Measurements from ENCODE around the gene MAG.

GRCh38 chr19:35302446-35302845 is 10.5 kb downstream of the MAG start:
- TF ChIP-seq, protein P1, sequence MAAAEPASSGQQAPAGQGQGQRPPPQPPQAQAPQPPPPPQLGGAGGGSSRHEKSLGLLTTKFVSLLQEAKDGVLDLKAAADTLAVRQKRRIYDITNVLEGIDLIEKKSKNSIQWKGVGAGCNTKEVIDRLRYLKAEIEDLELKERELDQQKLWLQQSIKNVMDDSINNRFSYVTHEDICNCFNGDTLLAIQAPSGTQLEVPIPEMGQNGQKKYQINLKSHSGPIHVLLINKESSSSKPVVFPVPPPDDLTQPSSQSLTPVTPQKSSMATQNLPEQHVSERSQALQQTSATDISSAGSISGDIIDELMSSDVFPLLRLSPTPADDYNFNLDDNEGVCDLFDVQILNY (CRISPR knock-in tag; IDR thresholded peaks at IDR 0.05), result no peak
- TF ChIP-seq PREB (CRISPR knock-in tag; IDR thresholded peaks at IDR 0.05; ENCODE audit: borderline replicate concordance), result no peak
- TF ChIP-seq, protein P2, sequence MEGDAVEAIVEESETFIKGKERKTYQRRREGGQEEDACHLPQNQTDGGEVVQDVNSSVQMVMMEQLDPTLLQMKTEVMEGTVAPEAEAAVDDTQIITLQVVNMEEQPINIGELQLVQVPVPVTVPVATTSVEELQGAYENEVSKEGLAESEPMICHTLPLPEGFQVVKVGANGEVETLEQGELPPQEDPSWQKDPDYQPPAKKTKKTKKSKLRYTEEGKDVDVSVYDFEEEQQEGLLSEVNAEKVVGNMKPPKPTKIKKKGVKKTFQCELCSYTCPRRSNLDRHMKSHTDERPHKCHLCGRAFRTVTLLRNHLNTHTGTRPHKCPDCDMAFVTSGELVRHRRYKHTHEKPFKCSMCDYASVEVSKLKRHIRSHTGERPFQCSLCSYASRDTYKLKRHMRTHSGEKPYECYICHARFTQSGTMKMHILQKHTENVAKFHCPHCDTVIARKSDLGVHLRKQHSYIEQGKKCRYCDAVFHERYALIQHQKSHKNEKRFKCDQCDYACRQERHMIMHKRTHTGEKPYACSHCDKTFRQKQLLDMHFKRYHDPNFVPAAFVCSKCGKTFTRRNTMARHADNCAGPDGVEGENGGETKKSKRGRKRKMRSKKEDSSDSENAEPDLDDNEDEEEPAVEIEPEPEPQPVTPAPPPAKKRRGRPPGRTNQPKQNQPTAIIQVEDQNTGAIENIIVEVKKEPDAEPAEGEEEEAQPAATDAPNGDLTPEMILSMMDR (IDR thresholded peaks at IDR 0.05), result no peak
- TF ChIP-seq, protein P3, sequence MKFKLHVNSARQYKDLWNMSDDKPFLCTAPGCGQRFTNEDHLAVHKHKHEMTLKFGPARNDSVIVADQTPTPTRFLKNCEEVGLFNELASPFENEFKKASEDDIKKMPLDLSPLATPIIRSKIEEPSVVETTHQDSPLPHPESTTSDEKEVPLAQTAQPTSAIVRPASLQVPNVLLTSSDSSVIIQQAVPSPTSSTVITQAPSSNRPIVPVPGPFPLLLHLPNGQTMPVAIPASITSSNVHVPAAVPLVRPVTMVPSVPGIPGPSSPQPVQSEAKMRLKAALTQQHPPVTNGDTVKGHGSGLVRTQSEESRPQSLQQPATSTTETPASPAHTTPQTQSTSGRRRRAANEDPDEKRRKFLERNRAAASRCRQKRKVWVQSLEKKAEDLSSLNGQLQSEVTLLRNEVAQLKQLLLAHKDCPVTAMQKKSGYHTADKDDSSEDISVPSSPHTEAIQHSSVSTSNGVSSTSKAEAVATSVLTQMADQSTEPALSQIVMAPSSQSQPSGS (CRISPR knock-in tag; IDR thresholded peaks at IDR 0.05; ENCODE audit: borderline replicate concordance, low read depth), result no peak
- TF ChIP-seq TEAD1 (CRISPR knock-in tag; IDR thresholded peaks at IDR 0.05), result no peak
- no peak for TF ChIP-seq TEAD4 (CRISPR knock-in tag; IDR thresholded peaks at IDR 0.05)
- TF ChIP-seq ZNF138 (CRISPR knock-in tag; conservative IDR thresholded peaks at IDR 0.05), result no peak
- TF ChIP-seq E2F4 (CRISPR knock-in tag; IDR thresholded peaks at IDR 0.05; ENCODE audit: borderline replicate concordance, low read depth), result no peak
- TF ChIP-seq, protein P4, sequence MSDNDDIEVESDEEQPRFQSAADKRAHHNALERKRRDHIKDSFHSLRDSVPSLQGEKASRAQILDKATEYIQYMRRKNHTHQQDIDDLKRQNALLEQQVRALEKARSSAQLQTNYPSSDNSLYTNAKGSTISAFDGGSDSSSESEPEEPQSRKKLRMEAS (CRISPR knock-in tag; IDR thresholded peaks at IDR 0.05), result no peak
- TF ChIP-seq, protein P5, sequence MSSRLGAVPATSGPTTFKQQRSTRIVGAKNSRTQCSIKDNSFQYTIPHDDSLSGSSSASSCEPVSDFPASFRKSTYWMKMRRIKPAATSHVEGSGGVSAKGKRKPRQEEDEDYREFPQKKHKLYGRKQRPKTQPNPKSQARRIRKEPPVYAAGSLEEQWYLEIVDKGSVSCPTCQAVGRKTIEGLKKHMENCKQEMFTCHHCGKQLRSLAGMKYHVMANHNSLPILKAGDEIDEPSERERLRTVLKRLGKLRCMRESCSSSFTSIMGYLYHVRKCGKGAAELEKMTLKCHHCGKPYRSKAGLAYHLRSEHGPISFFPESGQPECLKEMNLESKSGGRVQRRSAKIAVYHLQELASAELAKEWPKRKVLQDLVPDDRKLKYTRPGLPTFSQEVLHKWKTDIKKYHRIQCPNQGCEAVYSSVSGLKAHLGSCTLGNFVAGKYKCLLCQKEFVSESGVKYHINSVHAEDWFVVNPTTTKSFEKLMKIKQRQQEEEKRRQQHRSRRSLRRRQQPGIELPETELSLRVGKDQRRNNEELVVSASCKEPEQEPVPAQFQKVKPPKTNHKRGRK (CRISPR knock-in tag; IDR thresholded peaks at IDR 0.05; ENCODE audit: borderline replicate concordance), result no peak
